ENCODE data around the gene FAM13A. TPM values are rescaled to one million over a fixed set of nuclear protein-coding genes. Genes with fewer than 3 reads are reported as not detected.

The FAM13A gene
- total RNA-seq, 1 donor from 2014 or later: 32.2 TPM

DNA sequence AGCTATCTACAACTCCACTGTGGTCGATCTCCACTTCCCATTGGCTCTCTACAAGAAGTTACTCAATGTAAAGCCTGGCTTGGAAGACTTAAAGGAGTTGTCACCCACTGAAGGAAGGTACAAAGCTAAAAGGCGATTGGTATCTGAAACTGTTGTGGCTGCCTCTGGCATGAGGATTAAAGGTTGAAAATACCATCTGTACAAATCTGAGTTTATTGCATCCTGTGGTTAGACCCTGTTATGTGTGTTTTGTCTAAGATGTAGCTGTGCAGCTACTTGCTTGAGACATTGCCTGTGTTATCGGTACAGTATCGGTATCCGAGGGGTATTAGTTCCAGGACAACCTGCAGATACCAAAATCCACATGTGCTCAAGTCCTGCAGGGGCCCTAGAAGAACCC is 375.8 kb downstream of the FAM13A start:
- intact Hi-C loops (cut with DNase I): no loop called here
- Histone ChIP-seq H3K4me3 (no peak overlapping the region), H3K4me1 (no peaks in the 10 kb centered on the region), H3K27ac (no peak overlapping the region), H3K36me3 (peaks cover 0 to 48% of the 10 kb centered on the region in 2 donors), H3K27me3 (no peaks in the 10 kb centered on the region), H3K9me3 (no peaks in the 10 kb centered on the region)
- TF ChIP-seq POLR2AphosphoS5 (IDR thresholded peaks at IDR 0.05; ENCODE audit: insufficient read depth in 1 of 2, low read depth in 1 of 2): no peak
- TF ChIP-seq, protein P1, sequence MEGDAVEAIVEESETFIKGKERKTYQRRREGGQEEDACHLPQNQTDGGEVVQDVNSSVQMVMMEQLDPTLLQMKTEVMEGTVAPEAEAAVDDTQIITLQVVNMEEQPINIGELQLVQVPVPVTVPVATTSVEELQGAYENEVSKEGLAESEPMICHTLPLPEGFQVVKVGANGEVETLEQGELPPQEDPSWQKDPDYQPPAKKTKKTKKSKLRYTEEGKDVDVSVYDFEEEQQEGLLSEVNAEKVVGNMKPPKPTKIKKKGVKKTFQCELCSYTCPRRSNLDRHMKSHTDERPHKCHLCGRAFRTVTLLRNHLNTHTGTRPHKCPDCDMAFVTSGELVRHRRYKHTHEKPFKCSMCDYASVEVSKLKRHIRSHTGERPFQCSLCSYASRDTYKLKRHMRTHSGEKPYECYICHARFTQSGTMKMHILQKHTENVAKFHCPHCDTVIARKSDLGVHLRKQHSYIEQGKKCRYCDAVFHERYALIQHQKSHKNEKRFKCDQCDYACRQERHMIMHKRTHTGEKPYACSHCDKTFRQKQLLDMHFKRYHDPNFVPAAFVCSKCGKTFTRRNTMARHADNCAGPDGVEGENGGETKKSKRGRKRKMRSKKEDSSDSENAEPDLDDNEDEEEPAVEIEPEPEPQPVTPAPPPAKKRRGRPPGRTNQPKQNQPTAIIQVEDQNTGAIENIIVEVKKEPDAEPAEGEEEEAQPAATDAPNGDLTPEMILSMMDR (IDR thresholded peaks at IDR 0.05): no peak
- TF ChIP-seq POLR2A (IDR thresholded peaks at IDR 0.05): no peak
- DNase-seq (ENCODE audit: extremely low spot score in 2 of 2): no peak

Small RNAs within 50 kb of the gene (small RNA-seq; reads per million reads assigned to genes)
- not detected for gene RF02115
- not detected for gene RNU6-33P

Other genes starting within 250 kb of the FAM13A start
- 4.4 TPM for gene TIGD2, start 54.3 kb upstream of the FAM13A start, total RNA-seq

Measured in vagina (tissue), 2 donors.